ENCODE results near the gene IFNG. TPM values are rescaled to one million over a fixed set of nuclear protein-coding genes. Genes with fewer than 3 reads are reported as not detected.

Gene IFNG
- total and polyA plus RNA-seq, 9 of the 15 experiments (the other 6 are each of a cell fraction or from before 2014, with no cell fraction given) = 0.38 TPM; not detected in 8

DNA sequence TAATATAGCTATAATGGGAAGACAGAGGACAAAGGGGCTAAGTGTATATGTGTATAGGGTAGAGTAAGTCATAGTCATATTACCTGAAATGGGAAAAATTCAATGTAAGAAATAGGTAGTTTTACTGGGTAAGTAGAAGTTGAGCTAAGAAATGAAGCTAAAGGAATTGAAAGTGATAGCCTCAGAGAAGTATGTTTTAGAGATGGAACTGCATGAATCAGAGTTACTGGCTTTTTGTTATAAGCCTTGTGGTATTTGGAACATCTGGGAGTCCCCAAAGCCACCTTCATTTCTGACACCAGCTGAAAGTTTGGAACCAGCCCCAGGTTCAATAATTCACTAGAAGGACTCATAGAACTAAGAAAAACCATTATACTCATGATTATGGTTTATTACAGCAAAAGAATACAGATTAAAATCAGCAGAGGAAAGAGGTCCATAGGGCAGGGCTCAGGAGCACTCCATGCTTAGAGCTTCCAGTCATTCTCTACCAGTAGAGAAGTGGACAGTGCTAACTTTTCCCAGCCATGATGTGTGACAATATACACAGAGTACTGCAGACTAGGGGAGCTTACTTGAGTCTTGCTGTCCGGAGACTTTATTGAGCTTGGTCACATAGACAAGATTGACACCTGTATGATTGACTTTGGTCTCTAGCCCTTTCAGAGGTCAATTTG is 9.8 kb upstream of the IFNG start:
- 0% methylated on average over 1 of the region's 1 CpG for WGBS (ENCODE audit: insufficient coverage, low coverage, missing lambda C conversion rate)
- no peaks in the 10 kb centered on the region for H3K9me1 ChIP-seq (ENCODE audit: control insufficient read depth, insufficient read depth, low read length)
- ChIA-PET CTCF (ENCODE audit: low intra/inter-chr PET ratio) (no interaction called here), POLR2A (interaction anchor here (1.0 kb wide), 1 partner anchor 12 kb away, joined by 5 read pairs; no protein-coding TSS in a partner anchor)
- DNase-seq (ENCODE audit: extremely low read depth in 1 of 4, low spot score in 3 of 4) (no peak), FAIRE-seq (no peak), ATAC-seq (no peak)
- H3K79me2 ChIP-seq (ENCODE audit: control insufficient read depth, insufficient read depth, low read length) = no peaks in the 10 kb centered on the region
- in situ Hi-C loops (cut with MboI) = no loop called here
- no peaks in the 10 kb centered on the region for H3K9me3 ChIP-seq (replicated peaks; ENCODE audit: control insufficient read depth, insufficient read depth, low read depth, low read length)
- BruUV-seq (replicated peaks) = no TSS peak
- no peaks in the 10 kb centered on the region for H3K4me1 ChIP-seq (replicated peaks in 1 of 2; ENCODE audit: control insufficient read depth in 2 of 2, insufficient read depth in 2 of 2, low read length in 2 of 2)
- H3K36me3 ChIP-seq (ENCODE audit: control insufficient read depth, insufficient read depth, low read length) = no peaks in the 10 kb centered on the region
- no peak overlapping the region for H3K9ac ChIP-seq (ENCODE audit: insufficient read depth in 1 of 2, low read depth in 2 of 2, low read length in 2 of 2)
- no peaks in the 10 kb centered on the region; a peak in 1 of 5 replicates for H3K27me3 ChIP-seq (ENCODE audit: control insufficient read depth in 2 of 2, insufficient read depth in 2 of 2, low read length in 2 of 2)
- intact Hi-C loops (cut with micrococcal nuclease) = no loop called here
- no peak overlapping the region for H3K4me2 ChIP-seq (ENCODE audit: insufficient read depth, low read length)
- no peak overlapping the region for H2AFZ ChIP-seq (ENCODE audit: low read depth, low read length)
- H3K27ac ChIP-seq (ENCODE audit: extremely low read depth, low read depth, low read length) = no peak overlapping the region
- no peaks in the 10 kb centered on the region for H4K20me1 ChIP-seq (replicated peaks; ENCODE audit: control insufficient read depth, insufficient read depth, low read length)
- no peak overlapping the region for H3K4me3 ChIP-seq
- TF ChIP-seq BDP1 (IDR thresholded peaks at IDR 0.05; ENCODE audit: insufficient read depth, insufficient read length) (no peak), DIDO1 (tag; IDR thresholded peaks at IDR 0.05; ENCODE audit: low read depth) (no peak), IRF2 (CRISPR knock-in tag; IDR thresholded peaks at IDR 0.05) (no peak), NR3C1 (CRISPR knock-in tag; IDR thresholded peaks at IDR 0.05) (no peak), GATA2 (CRISPR knock-in tag; IDR thresholded peaks at IDR 0.05) (no peak), LEF1 (IDR thresholded peaks at IDR 0.05) (no peak), ZNF217 (CRISPR knock-in tag; IDR thresholded peaks at IDR 0.05) (no peak), SNRNP70 (optimal IDR thresholded peaks at IDR 0.05; ENCODE audit: low read depth, low read length) (no peak), ZC3H4 (CRISPR knock-in tag; IDR thresholded peaks at IDR 0.05; ENCODE audit: borderline replicate concordance) (no peak)
- TF ChIP-seq, protein P1, sequence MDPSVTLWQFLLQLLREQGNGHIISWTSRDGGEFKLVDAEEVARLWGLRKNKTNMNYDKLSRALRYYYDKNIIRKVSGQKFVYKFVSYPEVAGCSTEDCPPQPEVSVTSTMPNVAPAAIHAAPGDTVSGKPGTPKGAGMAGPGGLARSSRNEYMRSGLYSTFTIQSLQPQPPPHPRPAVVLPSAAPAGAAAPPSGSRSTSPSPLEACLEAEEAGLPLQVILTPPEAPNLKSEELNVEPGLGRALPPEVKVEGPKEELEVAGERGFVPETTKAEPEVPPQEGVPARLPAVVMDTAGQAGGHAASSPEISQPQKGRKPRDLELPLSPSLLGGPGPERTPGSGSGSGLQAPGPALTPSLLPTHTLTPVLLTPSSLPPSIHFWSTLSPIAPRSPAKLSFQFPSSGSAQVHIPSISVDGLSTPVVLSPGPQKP (CRISPR knock-in tag; IDR thresholded peaks at IDR 0.05) = no peak
- TF ChIP-seq, protein P2, sequence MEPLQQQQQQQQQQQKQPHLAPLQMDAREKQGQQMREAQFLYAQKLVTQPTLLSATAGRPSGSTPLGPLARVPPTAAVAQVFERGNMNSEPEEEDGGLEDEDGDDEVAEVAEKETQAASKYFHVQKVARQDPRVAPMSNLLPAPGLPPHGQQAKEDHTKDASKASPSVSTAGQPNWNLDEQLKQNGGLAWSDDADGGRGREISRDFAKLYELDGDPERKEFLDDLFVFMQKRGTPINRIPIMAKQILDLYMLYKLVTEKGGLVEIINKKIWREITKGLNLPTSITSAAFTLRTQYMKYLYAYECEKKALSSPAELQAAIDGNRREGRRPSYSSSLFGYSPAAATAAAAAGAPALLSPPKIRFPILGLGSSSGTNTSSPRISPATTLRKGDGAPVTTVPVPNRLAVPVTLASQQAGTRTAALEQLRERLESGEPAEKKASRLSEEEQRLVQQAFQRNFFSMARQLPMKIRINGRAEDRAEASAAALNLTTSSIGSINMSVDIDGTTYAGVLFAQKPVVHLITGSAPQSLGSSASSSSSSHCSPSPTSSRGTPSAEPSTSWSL (CRISPR knock-in tag; IDR thresholded peaks at IDR 0.05; ENCODE audit: borderline replicate concordance) = no peak
- TF ChIP-seq, protein P3, sequence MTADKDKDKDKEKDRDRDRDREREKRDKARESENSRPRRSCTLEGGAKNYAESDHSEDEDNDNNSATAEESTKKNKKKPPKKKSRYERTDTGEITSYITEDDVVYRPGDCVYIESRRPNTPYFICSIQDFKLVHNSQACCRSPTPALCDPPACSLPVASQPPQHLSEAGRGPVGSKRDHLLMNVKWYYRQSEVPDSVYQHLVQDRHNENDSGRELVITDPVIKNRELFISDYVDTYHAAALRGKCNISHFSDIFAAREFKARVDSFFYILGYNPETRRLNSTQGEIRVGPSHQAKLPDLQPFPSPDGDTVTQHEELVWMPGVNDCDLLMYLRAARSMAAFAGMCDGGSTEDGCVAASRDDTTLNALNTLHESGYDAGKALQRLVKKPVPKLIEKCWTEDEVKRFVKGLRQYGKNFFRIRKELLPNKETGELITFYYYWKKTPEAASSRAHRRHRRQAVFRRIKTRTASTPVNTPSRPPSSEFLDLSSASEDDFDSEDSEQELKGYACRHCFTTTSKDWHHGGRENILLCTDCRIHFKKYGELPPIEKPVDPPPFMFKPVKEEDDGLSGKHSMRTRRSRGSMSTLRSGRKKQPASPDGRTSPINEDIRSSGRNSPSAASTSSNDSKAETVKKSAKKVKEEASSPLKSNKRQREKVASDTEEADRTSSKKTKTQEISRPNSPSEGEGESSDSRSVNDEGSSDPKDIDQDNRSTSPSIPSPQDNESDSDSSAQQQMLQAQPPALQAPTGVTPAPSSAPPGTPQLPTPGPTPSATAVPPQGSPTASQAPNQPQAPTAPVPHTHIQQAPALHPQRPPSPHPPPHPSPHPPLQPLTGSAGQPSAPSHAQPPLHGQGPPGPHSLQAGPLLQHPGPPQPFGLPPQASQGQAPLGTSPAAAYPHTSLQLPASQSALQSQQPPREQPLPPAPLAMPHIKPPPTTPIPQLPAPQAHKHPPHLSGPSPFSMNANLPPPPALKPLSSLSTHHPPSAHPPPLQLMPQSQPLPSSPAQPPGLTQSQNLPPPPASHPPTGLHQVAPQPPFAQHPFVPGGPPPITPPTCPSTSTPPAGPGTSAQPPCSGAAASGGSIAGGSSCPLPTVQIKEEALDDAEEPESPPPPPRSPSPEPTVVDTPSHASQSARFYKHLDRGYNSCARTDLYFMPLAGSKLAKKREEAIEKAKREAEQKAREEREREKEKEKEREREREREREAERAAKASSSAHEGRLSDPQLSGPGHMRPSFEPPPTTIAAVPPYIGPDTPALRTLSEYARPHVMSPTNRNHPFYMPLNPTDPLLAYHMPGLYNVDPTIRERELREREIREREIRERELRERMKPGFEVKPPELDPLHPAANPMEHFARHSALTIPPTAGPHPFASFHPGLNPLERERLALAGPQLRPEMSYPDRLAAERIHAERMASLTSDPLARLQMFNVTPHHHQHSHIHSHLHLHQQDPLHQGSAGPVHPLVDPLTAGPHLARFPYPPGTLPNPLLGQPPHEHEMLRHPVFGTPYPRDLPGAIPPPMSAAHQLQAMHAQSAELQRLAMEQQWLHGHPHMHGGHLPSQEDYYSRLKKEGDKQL (CRISPR knock-in tag; IDR thresholded peaks at IDR 0.05; ENCODE audit: borderline replicate concordance) = no peak

Measured in K562 (cell line).